DMS153 (cell line): ENCODE measurements around the gene PHF12.

Experiments used
- DNase-seq: peaks from one replicate; lab custom pipeline; 2025; lab: John Stamatoyannopoulos, UW

PHF12 gene

DNA sequence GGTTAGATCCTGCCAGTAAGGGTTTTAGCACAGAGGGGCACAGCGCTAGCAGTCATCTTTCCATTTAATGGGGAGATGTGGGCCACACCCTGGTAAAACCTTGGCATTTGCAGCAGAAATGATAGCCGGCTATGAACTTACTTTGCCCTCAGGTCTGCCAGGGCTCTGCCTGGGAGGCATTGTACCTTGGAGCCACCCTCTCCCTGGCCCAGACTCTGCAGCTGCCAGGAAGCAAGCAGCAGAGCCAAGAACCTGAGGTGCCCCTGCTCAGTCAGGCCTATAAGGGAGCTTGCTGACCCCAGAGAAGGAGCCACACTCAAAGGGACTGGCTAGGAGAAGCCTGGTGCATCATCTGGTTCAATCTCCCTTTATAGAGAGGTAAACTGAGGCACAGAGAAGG lies 23.7 kb upstream of the PHF12 start:
- DNase-seq, result no peak

DNA sequence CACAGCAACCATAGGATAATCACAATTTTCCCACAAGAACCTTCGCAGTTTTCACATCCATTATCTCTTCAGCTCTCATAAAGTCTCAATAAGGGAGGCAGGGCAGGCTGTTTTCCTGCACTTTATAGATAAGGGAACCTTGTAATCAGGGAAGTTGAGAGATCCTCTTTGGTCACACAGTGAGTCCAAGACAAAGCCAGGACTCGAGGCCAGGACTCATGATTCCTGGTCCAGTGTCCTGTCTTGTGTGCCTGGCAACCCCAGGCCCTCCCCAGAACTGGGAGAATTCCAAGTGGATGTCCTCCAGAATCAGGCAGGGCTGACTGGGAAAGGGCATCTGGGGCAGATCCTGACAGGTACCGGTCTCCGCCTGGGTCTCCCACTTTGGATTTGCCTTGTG lies 23.1 kb upstream of the PHF12 start:
- no peak for DNase-seq

GRCh38 chr17:28973425-28973824 lies 22.1 kb upstream of the PHF12 start:
- DNase-seq, result no peak

DNA sequence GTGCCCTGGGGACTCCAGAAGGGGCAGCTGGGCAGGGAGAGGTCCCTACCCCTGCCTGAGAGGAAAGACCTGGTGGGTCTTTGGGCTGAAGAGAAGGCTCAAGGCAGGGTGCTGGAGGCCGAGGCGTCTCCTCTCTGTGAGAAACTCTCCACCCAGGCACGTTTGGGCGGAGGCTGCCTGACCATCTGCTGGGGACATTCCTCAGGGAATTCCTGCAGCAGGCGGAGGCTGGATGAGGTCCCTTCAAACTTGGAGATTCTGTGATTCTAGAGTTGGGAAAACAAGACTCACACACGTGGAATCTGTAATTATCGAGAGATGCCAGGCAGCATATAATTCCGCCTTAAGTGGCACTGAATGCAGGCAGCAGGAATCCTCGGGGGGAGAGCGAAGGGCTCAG lies 21.1 kb upstream of the PHF12 start:
- DNase-seq, result no peak

DNA sequence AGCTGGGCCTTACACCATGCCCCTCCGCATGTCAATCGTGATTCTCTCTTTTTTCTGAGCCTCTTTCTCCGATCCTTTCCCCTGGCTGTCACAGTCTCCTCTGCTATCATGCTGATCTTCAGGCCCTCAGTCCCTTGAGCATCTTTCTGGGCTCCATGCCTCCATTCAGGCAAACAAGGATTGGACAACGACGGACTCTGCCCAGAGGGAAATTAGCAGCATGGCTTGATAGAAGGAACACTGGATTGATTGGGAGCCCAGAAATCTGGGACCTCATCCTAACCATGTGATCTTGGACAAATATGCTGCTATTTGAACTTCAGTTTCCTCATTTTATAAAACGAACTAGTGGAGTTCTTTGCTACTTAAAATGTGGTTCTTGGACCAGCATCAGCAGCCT lies 19.6 kb upstream of the PHF12 start:
- no peak for DNase-seq

DNA sequence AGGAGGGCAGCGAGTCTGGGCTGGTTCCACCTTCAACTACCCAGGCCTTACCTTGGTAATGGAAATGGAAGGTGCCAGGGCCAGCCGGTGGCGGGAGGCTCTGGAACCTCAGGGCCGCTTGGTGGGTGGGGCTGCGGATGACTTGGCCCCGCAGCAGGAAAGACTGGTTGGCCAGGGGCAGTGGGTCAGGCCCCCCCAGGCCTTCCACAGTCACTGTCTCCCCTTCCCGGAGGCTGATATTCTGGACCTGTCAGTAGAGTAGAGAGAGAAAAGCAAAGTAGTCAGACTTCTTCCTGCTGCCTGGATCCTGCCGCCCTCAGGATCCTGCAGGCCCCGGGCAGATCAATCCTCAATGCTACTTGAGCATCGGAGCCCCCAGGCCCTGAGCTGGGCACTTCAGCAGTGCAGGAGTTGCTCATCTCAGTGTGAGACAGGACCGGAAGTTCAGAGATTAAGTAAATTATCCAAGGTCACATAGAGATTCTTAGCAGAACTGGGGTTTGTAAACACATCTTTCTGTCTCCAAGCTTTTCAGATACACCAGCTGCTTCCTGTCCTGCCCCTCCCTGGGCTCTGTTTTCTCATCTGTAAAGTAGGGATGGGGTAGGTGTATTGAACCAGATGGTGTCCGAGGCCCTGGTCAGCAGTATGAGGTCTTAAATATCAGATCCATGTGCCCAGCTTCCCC lies 18.5 kb upstream of the PHF12 start:
- no peak for DNase-seq

- DNase-seq, result no peak
Measured at GRCh38 chr17:28968914-28969295, 17.6 kb upstream of the PHF12 start.

DNA sequence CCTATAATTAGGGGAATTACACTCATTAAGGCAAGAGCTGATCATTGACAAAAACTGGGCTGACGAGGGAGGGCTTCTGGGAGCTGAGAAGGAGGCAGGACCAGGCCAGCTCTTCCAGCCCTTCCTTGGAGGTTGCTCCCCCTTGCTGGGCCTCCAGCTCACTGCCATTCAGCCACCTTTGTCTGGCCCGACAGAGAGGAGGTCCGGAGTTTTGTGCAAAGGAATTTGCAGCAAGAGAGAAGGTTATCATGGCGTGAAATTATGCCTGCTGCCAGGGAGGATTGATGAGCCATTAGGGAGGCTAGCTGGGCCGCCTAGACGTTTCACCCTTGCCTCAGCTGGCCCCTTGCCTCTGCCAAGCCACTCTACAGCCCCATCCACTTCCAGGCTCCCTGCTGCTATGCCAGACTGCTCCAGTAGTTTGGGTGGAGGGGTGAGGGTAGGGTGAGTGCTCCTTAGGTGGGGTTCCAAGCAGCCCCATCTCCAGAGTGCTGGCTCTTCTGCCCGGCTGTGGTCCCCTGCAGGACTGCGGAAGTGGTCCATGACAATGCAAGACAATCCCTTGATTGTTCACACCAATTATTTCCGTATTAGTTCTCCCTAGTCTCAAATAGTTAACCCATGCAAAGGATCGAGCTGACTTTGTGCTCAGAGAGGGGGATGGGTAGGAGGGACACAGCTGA lies 17.1 kb upstream of the PHF12 start:
- DNase-seq, result no peak

GRCh38 chr17:28967221-28968135 lies 16.2 kb upstream of the PHF12 start:
- DNase-seq, result no peak

DNA sequence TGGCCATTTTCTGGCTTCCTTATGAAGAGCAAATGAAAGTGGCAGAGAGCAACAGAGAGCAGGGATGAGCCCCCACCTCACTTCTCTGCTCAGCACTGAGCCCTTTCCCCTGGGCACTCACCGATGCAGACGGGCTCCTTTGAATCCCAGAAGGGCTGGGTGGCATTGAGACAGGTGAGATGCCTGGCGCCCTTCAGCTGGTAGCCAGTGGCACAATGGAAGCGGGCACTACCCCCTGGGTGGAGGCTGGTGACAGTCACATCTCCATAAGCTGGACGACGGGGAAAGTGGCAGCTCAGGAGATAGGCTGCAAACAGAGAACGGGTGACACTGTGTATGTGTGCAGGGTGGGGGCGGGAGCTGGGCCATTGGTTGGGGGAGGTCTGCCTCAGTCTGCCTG lies 12.5 kb upstream of the PHF12 start:
- no peak for DNase-seq

GRCh38 chr17:28963055-28963611 lies 11.8 kb upstream of the PHF12 start:
- no peak for DNase-seq

- no peak for DNase-seq
Measured at GRCh38 chr17:28961391-28961790, 10.1 kb upstream of the PHF12 start.

DNA sequence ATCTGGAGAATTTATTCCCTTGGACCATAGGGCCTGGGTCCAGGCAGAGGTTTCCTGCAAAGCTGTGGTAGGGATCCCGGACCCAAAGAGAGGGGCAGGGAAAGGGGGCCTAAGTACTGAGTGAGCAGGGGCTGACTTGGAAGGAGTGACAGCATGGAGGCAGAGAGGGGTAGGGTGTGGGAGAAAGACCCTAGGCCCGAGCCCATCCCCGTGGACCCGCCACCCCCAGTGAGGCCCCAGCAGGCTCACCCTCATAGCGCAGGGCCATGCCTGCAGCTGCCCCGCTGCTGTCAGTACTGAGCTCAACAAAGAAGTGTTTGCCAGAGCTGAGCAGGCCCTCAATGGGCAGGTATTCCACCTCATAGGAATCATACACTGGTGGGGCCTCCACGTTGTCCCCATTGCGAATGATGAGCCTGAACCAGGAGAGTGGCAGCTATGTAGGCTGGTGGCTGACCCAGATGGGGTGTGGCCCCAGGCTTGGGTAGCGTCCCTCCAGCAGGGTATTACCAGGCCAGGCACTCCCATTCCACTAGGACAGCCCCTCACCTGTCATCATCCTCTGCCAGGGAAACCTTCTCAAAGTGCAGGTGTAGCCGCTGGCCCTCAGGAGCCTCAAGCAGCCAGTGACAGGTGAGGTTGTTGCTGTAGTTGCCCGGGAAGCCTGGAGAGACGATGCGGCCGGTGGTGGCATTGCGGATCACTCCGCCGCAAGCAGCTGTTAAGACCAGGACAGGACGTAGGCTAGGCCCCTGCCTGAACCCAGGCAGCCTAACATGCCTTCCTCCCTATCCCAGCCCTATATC lies 9.1 kb upstream of the PHF12 start:
- DNase-seq, result no peak

DNA sequence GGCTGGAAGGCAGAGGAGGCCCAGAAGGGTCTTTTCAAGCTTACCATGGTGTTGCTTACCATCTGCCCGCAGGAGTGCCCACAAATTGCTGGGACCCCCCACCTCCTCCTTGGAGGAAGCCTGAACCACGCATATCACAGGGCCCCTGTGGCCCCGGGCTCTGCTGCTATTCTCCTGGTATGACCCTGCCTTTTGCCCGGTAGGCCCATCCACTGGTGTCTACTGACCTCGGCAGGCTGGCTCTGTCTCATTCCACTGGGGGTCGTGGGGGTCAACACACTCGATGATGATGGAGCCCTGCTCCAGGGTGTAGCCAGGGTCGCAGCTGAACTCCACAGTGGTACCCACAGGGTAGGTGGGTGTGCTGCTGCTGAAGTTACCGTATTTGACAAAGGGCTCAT lies 8.2 kb upstream of the PHF12 start:
- DNase-seq, result no peak

GRCh38 chr17:28958820-28959455 lies 7.6 kb upstream of the PHF12 start:
- no peak for DNase-seq

GRCh38 chr17:28957992-28958355 lies 6.7 kb upstream of the PHF12 start:
- DNase-seq, result no peak

DNA sequence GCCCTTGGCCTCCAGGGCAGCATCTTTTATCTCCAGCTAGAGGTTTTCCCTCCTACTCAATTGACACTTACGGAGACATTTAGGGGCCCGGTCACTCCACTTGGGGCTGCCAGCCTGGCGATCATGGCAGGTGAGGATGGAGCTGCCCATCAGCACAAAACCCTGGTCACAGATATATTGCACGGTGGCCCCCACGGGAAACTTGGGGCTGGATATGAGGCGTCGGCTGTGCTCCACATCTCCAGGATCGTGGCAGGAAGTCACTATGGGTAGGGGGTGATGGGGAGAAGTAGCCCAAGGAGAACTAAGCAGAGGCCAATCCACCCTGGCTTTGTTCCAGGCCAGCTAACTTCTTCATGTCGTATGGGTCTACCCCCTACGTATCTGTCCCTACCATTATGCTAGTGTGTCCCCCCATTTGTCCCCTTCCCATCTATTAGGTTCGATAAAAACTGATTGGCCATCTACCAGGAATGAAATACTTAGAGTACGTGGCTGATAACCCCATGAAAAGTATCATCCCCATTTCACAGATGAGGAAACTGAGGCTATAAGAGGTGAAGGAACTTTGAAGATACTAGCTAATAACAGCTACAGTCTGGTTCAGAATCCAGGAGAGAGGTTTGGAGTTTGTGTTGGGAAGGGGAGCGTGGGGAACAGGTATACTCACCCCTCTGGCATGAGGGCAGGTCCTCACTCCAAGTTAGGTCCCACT lies 6.1 kb upstream of the PHF12 start:
- no peak for DNase-seq

DNA sequence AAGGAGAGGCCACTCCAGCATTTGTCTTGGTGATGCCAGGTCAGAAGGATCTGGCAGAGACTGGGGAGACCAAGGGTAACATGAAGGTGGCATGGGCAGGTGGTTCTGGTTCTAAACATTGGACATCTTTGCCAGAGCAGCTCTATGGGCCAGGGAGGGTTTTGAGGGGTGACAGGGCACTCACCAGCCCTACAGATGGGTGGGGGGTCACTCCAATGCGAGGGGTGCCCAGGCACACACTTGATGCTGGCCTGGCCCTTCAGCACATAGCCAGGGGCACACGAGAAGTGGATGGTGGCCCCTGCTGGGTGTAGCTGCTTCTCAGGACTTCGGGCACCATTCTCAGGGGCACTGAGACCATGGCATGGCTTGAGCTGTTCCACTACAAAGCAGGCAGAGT lies 5.5 kb upstream of the PHF12 start:
- DNase-seq, result no peak

GRCh38 chr17:28956112-28956511 lies 4.8 kb upstream of the PHF12 start:
- DNase-seq, result no peak

DNA sequence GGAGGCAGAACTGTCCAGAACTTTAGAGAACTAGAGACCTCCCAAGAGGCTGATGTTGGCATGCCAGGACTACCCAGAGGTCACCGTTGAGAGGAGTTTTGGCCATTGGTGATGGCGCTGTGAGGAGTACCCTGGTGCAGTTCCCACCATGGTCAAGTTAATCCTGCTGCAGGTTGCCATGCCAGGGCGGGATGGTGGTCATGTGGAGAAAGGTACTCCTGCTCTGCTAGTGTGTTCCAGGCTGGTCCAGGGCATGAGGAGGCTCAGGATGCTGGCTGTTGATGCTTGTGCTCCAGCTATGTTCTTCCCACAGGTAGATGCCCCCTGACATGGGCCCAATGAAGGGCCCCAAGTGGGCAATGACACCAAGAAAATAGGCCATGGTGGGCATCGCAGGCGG lies 4.1 kb upstream of the PHF12 start:
- no peak for DNase-seq

DNA sequence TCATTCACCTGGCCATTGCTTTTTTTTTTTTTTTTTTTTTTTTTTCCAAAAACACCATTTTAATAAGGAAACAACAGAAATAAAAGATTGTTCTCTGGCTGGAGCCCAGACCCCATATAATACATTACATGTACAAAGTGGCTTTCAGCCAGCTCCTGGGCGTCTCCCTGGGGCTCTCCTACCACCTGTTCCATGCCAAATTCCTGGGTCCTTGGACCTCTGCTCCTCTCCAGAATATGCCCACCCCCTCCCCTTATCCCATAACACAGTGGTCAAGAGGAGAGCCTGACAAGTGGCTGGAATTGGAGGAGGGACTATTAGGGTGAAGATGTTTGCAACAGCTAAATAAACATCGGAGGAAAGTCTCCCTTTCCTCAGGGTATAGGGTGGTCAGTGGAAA lies 3.6 kb upstream of the PHF12 start:
- DNase-seq, result no peak
